Measurements from ENCODE around the gene ARHGAP30.

GRCh38 chr1:161020509-161021164, 49.1 kb downstream of the ARHGAP30 start, which contains the start of gene F11R:
- TF ChIP-seq CTCF (IDR thresholded peaks at IDR 0.05; ENCODE audit: control extremely low read depth in 1 of 3, insufficient read depth in 1 of 3, low read depth in 1 of 3, low read length in 3 of 3) (peak in 2 of 3 experiments; percentile 28 to 45; a peak in 2 of 4 replicates), USF2 (IDR thresholded peaks at IDR 0.05; ENCODE audit: low read length) (no peak), SUZ12 (IDR thresholded peaks at IDR 0.05; ENCODE audit: low read length) (no peak), JUND (IDR thresholded peaks at IDR 0.05; ENCODE audit: low read length) (no peak), POLR2A (IDR thresholded peaks at IDR 0.05; ENCODE audit: control extremely low read depth in 1 of 2, low read depth in 2 of 2, low read length in 2 of 2) (peak; percentile 58 to 95), SIN3A (conservative IDR thresholded peaks at IDR 0.05 in 1 of 2, IDR thresholded peaks at IDR 0.05 in 1 of 2; ENCODE audit: low read depth in 1 of 2, low read length in 2 of 2) (peak; percentile 68 to 77; a peak in 2 of 4 replicates), RFX5 (IDR thresholded peaks at IDR 0.05; ENCODE audit: borderline replicate concordance, low read depth, low read length) (no peak), POLR2AphosphoS5 (IDR thresholded peaks at IDR 0.05; ENCODE audit: low read depth, low read length) (peak; percentile 59), EZH2 (IDR thresholded peaks at IDR 0.05; ENCODE audit: low read depth, low read length, severe bottlenecking) (no peak), CHD2 (IDR thresholded peaks at IDR 0.05; ENCODE audit: low read length) (no peak), TBP (IDR thresholded peaks at IDR 0.05; ENCODE audit: low read depth, low read length) (0 out of 2 replicates have a peak, but pooled peaks have one; percentile 3), TAF1 (IDR thresholded peaks at IDR 0.05; ENCODE audit: low read depth, low read length) (peak; percentile 79)

Measured in H1 (cell line).